K562 (cell line): ENCODE data around the gene TAS1R3. TPM values are rescaled to one million over a fixed set of nuclear protein-coding genes. Genes with fewer than 3 reads are reported as not detected.

Experiments
- BRD9 ChIP-seq: fragments of 450-650 bp; IDR thresholded peaks from 2 replicates; pipeline ENCODE4 v1.6.1; 2018; ENCODE audit warnings: low read depth; ENCODE audit not compliant: partially characterized antibody
- CBX3 ChIP-seq, 2 experiments: IDR thresholded peaks; 1 replicate in 1 of 2; 2 replicates in 1 of 2; pipeline ENCODE4 v1.6.1; 2012; ENCODE audit warnings: inconsistent platforms in 2 of 2, low read length in 2 of 2, borderline replicate concordance in 1 of 2, control low read depth in 1 of 2
- CEBPG ChIP-seq, 3 experiments: fragments of 200-800 bp in 1 of 3; sonication (Bioruptor generic) in 1 of 3; sonication (generic) in 1 of 3; formaldehyde crosslinking in 1 of 3; IDR thresholded peaks in 2 of 3; conservative IDR thresholded peaks in 1 of 3; 2 replicates each; pipeline versions ENCODE4 v1.6.1 to v1.8.0; 2016 to 2022; ENCODE audit warnings: missing compliant biosample characterization in 2 of 3, missing genetic modification characterization in 2 of 3, mild to moderate bottlenecking in 1 of 3, missing genetic modification reagents in 1 of 3
- CTBP1 ChIP-seq: fragments of 450-650 bp; IDR thresholded peaks from 2 replicates; pipeline ENCODE4 v1.6.1; 2016; ENCODE audit warnings: borderline replicate concordance
- KDM1A ChIP-seq, 2 experiments: fragments of 450-650 bp; IDR thresholded peaks; 2 replicates each; pipeline ENCODE4 v1.6.1; 2016; ENCODE audit warnings: mild to moderate bottlenecking in 2 of 2
- MEIS2 ChIP-seq: fragments of 450-650 bp; IDR thresholded peaks from 2 replicates; pipeline ENCODE4 v1.6.1; 2014; ENCODE audit warnings: mild to moderate bottlenecking; ENCODE audit not compliant: partially characterized antibody
- MIER1 ChIP-seq: fragments of 450-650 bp; IDR thresholded peaks from 2 replicates; pipeline ENCODE4 v1.6.1; 2016; ENCODE audit warnings: antibody characterized with exemption, mild to moderate bottlenecking, low read depth
- NELFE ChIP-seq: IDR thresholded peaks from 2 replicates; pipeline ENCODE4 v1.6.1; 2011; ENCODE audit warnings: mild to moderate bottlenecking; ENCODE audit not compliant: insufficient read depth, insufficient read length
- NFRKB ChIP-seq: fragments of 450-650 bp; IDR thresholded peaks from 2 replicates; pipeline ENCODE4 v1.6.1; 2016; ENCODE audit warnings: low read depth
- PML ChIP-seq: IDR thresholded peaks from 2 replicates; pipeline ENCODE4 v1.6.1; 2012; ENCODE audit warnings: low read length, inconsistent platforms
- SMC3 ChIP-seq: conservative IDR thresholded peaks from 2 replicates; pipeline ENCODE4 v1.6.1; 2011; ENCODE audit warnings: low read depth, low read length, improper control_type of control experiment; ENCODE audit not compliant: insufficient read depth
- SP1 ChIP-seq: sonication (generic); formaldehyde crosslinking; IDR thresholded peaks from 2 replicates; pipeline ENCODE4 v1.8.1; 2022; ENCODE audit warnings: mild to moderate bottlenecking, missing genetic modification reagents
- SRSF9 ChIP-seq: fragments of 200-400 bp; formaldehyde crosslinking; IDR thresholded peaks from 2 replicates; pipeline ENCODE4 v1.6.1; 2017; ENCODE audit warnings: low read depth, low read length, borderline replicate concordance
- TAF1 ChIP-seq: IDR thresholded peaks from 2 replicates; pipeline ENCODE4 v1.6.1; 2011; ENCODE audit warnings: mild to moderate bottlenecking, low read length, moderate library complexity; ENCODE audit not compliant: insufficient read depth, control insufficient read depth, severe bottlenecking; ENCODE audit errors: extremely low read depth
- TBL1XR1 ChIP-seq, 2 experiments: IDR thresholded peaks; 2 replicates each; pipeline ENCODE4 v1.6.1; 2012; ENCODE audit warnings: improper control_type of control experiment in 2 of 2, low read length in 2 of 2, mild to moderate bottlenecking in 1 of 2
- ZNF274 ChIP-seq: IDR thresholded peaks from 2 replicates; pipeline ENCODE4 v1.6.1; 2011; ENCODE audit warnings: low read depth, mild to moderate bottlenecking, low read length, moderate library complexity, borderline replicate concordance
- ZNF445 ChIP-seq: fragments of 250-450 bp; sonication (Bioruptor Pico); IDR thresholded peaks from 2 replicates; pipeline ENCODE4 v1.4.0; 2020; ENCODE audit warnings: low read depth, mild to moderate bottlenecking, moderate library complexity
- ZNF780A ChIP-seq: fragments of 250-450 bp; sonication (Bioruptor Pico); IDR thresholded peaks from 2 replicates; pipeline ENCODE4 v1.5.0; 2021; ENCODE audit warnings: mild to moderate bottlenecking
- polyA plus RNA-seq, 8 experiments: library from polyadenylated mRNA; depleted of rRNA in 4 of 8; stranded (reverse) in 5 of 8; unstranded in 3 of 8; fragments of >200 nt; fragmentation: Nextera tagmentation in 2 of 8; fragmentation: Illumina TruSeq in 1 of 8; extraction: Ambion mirVana in 2 of 8; extraction: Trizol in 1 of 8; gene quantifications; 2 replicates each; pipeline versions ENCODE4 v1.2.1 to v1.2.3, GENCODE V29; 2011 to 2014; ENCODE audit warnings: inconsistent platforms in 1 of 8, missing spikeins in 1 of 8
- total RNA-seq, 7 experiments: library from RNA; depleted of rRNA in 6 of 7; stranded (reverse); fragments of >200 nt in 6 of 7; fragmentation: Illumina TruSeq in 2 of 7; extraction: Trizol in 2 of 7; gene quantifications; 2 replicates each; pipeline versions ENCODE4 v1.2.1 to v1.2.3, GENCODE V29; 2011 to 2021; ENCODE audit warnings: low replicate concordance in 1 of 7
- TF ChIP-seq, protein P1 (sequence below): fragments of 250-450 bp; sonication (Bioruptor Pico); IDR thresholded peaks from 2 replicates; pipeline ENCODE4 v1.4.0; 2020
- TF ChIP-seq, protein P2 (sequence below): IDR thresholded peaks from 3 replicates; pipeline ENCODE4 v1.6.1; 2011; ENCODE audit warnings: borderline replicate concordance, mild to moderate bottlenecking; ENCODE audit not compliant: insufficient read length, insufficient read depth
- TF ChIP-seq, protein P3 (sequence below): fragments of 250-450 bp; sonication (Bioruptor Pico); IDR thresholded peaks from 2 replicates; pipeline ENCODE4 v1.4.0; 2020; ENCODE audit warnings: mild to moderate bottlenecking, moderate library complexity, borderline replicate concordance
- TF ChIP-seq, protein P4 (sequence below): fragments of 250-450 bp; sonication (Bioruptor Pico); IDR thresholded peaks from 2 replicates; pipeline ENCODE4 v1.9.0; 2021; ENCODE audit warnings: mild to moderate bottlenecking

TAS1R3 gene
- total and polyA plus RNA-seq, 9 of the 15 experiments (the other 6 are each of a cell fraction or from before 2014, with no cell fraction given), result 0.07 to 0.13 TPM; not detected in 7

DNA sequence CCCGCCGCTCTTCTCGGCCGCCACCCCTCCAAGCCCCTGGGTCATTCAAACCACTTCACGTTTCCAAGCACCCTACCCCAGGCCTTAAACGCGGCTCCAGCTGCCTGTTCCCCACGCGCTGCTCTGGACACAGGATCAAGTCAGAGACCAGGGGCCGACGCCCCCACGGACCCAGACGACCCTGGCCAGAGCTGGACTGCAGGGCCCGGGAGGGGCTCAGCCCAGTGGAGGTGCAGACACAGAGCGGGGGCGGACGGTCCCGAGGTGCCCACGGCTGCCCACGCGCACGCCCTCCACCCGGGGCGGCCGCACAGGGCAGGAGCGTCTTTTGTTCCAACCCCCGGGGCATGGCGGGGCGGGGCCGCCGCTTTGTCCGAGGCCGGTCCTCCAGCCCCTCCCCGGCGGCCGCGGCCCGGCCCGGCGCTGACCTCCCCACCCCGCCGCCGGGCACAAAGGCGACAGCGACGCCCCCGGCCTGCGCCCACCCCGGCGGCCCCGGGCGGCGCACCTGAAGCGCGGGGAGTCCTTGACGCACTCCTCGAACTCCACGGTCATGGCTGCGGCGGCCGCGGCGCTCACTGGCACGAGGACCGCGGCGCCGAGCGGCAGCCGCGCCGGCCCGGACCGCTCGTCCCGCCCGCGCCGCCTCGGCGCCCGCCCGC, 23.7 kb upstream of the TAS1R3 start (continued):
- TF ChIP-seq CBX3 (IDR thresholded peaks at IDR 0.05; ENCODE audit: borderline replicate concordance in 1 of 2, low read length in 2 of 2) (no peak), ZNF780A (CRISPR knock-in tag) (no peak), PML (no peak), SP1 (CRISPR knock-in tag) (peak; percentile 50; the same call in 1 of the 2 replicates), MIER1 (no peak), SMC3 (no peak), NELFE (no peak), NFRKB (no peak), MEIS2 (no peak), CEBPG (CRISPR knock-in tag; IDR thresholded peaks at IDR 0.05) (peak; percentile 40; the same call in 1 of the 2 replicates), CEBPG (tag; conservative IDR thresholded peaks at IDR 0.05 in 1 of 2, IDR thresholded peaks at IDR 0.05 in 1 of 2) (no peak), ZNF274 (no peak), SRSF9 (no peak), TAF1 (peak; percentile 15), ZNF445 (CRISPR knock-in tag) (no peak), KDM1A (IDR thresholded peaks at IDR 0.05) (no peak), CTBP1 (no peak; the same call in 1 of the 2 replicates), TBL1XR1 (IDR thresholded peaks at IDR 0.05; ENCODE audit: low read length in 2 of 2) (no peak), BRD9 (no peak)
- TF ChIP-seq, protein P1, sequence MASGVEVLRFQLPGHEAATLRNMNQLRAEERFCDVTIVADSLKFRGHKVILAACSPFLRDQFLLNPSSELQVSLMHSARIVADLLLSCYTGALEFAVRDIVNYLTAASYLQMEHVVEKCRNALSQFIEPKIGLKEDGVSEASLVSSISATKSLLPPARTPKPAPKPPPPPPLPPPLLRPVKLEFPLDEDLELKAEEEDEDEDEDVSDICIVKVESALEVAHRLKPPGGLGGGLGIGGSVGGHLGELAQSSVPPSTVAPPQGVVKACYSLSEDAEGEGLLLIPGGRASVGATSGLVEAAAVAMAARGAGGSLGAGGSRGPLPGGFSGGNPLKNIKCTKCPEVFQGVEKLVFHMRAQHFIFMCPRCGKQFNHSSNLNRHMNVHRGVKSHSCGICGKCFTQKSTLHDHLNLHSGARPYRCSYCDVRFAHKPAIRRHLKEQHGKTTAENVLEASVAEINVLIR (CRISPR knock-in tag), result no peak
- TF ChIP-seq, protein P2, sequence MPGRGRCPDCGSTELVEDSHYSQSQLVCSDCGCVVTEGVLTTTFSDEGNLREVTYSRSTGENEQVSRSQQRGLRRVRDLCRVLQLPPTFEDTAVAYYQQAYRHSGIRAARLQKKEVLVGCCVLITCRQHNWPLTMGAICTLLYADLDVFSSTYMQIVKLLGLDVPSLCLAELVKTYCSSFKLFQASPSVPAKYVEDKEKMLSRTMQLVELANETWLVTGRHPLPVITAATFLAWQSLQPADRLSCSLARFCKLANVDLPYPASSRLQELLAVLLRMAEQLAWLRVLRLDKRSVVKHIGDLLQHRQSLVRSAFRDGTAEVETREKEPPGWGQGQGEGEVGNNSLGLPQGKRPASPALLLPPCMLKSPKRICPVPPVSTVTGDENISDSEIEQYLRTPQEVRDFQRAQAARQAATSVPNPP, result no peak
- TF ChIP-seq, protein P3, sequence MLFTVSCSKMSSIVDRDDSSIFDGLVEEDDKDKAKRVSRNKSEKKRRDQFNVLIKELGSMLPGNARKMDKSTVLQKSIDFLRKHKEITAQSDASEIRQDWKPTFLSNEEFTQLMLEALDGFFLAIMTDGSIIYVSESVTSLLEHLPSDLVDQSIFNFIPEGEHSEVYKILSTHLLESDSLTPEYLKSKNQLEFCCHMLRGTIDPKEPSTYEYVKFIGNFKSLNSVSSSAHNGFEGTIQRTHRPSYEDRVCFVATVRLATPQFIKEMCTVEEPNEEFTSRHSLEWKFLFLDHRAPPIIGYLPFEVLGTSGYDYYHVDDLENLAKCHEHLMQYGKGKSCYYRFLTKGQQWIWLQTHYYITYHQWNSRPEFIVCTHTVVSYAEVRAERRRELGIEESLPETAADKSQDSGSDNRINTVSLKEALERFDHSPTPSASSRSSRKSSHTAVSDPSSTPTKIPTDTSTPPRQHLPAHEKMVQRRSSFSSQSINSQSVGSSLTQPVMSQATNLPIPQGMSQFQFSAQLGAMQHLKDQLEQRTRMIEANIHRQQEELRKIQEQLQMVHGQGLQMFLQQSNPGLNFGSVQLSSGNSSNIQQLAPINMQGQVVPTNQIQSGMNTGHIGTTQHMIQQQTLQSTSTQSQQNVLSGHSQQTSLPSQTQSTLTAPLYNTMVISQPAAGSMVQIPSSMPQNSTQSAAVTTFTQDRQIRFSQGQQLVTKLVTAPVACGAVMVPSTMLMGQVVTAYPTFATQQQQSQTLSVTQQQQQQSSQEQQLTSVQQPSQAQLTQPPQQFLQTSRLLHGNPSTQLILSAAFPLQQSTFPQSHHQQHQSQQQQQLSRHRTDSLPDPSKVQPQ, result no peak
- TF ChIP-seq, protein P4, sequence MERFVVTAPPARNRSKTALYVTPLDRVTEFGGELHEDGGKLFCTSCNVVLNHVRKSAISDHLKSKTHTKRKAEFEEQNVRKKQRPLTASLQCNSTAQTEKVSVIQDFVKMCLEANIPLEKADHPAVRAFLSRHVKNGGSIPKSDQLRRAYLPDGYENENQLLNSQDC (CRISPR knock-in tag), result no peak
